ENCODE results near the gene SLC25A34.

SLC25A34 gene

DNA sequence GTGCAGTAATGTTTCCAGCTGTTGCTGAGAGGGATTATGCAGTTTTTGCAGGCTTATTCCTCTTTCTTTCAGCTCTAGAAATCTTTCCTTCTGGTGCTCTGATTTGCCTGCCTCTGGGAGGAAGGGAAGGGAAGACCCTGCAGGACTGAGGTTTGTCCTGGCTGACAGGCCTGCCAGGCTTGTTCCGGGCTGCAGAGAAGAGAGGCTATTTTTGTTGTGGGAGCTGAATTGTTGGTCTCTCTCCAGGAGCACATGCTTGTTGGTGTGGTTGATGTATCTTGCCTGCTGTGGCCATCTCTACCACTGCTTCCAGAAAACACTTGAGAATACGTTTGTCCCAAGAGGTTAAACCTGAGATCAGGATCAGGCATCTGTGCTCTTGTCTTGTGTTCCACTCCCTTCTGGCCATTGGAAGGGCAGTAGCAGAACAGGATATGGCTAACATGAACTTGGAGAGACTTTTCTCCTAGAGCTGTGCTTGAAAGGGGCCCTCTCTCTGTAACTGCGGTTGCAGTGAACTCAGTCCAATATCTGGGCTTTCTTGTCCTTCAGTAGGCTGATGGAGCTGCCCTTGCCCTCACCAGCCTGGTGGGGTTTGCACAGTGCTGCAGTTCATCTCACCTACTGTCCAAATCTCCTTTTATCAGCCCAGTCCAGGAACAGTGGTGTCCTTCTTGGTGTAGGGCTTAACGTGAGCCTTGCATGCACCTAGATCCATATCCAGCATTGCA, 21.5 kb upstream of the SLC25A34 start:
- DNase-seq: no peak

GRCh38 chr1:15717418-15718125, 18.5 kb upstream of the SLC25A34 start:
- no peak for DNase-seq

DNA sequence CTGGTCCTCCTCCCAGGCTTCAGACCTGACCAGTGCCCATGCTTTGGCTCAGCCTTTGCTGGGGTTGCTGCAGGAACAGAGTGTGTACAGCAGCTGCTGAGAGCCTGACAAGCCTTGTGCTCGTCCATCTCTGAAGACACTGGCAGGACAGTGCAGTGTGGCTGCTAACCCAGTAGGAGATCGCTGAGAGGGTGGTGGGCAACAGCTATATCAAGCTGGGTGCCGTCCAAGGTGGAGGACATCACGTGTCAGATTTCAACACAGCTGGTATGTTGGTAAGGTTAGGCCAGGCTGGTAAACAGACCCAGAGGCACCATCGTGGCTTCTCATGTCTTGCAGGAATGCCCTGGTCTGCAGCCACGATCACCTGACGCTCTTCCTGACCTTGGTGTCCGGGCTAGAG, 17.9 kb upstream of the SLC25A34 start:
- no peak for DNase-seq

- DNase-seq: no peak
Measured at GRCh38 chr1:15719381-15720120, 16.5 kb upstream of the SLC25A34 start.

DNA sequence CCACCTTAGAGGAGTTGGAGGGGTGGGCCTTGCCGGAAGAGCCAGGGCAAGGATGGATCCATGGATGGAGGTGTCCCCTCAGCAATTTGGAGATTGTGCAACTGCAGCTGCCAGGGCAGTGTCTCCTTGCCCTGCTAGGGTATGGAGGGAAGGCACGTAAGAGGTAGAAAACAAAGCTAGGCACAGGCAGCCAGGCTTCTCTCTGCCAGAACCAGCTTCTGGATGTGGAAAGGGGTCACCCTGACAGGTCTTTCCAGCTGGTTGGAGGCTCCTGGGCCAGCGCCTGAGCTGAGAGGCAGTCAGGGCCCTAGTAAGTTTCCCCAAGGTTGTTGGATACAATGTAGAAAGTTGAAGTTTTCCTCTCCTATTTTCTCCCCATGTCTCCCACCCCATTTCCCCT, 15.2 kb upstream of the SLC25A34 start:
- DNase-seq: no peak

GRCh38 chr1:15722411-15722810, 13.6 kb upstream of the SLC25A34 start:
- no peak for DNase-seq

GRCh38 chr1:15722836-15723532, 13.1 kb upstream of the SLC25A34 start:
- no peak for DNase-seq

DNA sequence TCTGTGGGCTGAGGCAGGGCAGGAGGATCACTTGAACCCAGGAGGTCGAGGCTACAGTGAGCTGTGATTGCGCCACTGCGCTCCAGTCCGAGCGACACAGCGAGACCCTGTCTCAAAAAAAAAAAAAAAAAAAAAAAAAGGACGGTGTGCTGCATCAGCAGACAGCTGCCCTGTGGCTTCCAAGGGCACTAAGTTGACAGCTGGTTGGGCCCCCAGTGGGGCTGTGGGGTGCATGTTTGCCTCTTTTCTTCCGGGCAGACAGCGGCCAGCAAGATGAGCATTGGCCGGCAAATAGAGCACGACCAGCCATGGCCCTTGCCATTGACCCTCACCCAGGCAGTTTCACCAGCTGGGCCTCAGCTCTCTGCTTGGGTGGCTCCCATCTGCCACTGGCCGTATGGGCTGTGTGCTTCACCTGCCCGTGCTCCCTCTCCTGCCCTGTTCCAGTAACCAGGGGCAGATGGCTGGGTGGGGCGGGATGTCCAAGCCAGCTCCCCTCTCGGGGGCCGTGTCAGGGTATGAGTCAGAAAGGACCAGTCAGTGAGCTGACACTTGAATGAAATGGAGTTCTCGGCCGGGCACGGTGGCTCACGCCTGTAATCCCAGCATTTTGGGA, 12.3 kb upstream of the SLC25A34 start:
- DNase-seq: no peak

- no peak for DNase-seq
Measured at GRCh38 chr1:15724949-15725880, 10.8 kb upstream of the SLC25A34 start.

- DNase-seq: no peak
Measured at GRCh38 chr1:15726508-15726907, 9.6 kb upstream of the SLC25A34 start.

DNA sequence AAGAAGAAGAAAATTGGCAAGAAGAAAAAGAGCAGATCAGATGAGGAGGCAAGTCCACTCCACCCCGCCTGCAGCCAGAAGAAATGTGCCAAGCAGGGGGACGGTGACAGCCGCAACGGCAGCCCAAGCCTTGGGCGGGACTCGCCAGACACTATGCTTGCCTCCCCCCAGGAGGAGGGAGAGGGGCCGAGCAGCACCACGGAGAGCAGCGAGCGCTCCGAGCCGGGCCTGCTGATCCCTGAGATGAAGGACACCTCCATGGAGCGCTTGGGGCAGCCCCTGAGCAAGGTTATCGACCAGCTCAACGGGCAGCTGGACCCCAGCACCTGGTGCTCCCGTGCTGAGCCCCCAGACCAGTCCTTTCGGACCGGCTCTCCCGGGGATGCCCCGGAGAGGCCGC, 9.0 kb upstream of the SLC25A34 start:
- DNase-seq: no peak

GRCh38 chr1:15727424-15727823, 8.6 kb upstream of the SLC25A34 start:
- DNase-seq: no peak

DNA sequence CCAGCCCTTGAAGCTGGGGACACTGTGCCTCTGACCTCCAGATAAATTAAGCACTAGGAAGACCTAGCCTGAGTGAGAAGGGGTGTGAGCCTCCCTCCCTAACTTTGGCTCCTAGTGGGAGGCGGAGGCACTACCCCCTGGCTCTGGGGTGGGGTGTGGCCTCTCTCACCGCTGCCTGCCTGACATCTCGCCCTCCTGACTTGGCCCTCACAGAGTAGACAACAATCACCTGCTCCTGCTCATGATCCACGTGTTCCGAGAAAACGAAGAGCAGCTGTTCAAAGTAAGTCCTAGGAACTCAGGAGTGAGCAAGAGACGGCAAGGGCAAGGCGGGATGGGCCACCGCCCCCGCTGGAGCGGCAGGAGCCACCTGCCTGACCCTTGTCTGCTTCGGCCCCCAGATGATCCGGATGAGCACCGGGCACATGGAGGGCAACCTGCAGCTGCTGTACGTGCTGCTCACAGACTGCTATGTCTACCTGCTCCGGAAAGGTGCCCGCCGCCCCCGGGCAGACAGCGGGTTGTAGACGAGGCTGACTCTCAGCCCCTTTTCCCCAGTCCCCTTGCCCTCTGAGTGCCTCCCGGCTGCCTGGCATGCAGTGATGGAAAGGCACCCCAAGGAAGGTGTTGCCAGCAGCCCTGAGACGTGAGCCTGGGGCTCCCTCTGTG, 8.1 kb upstream of the SLC25A34 start:
- no peak for DNase-seq

GRCh38 chr1:15728937-15729657, 7.0 kb upstream of the SLC25A34 start:
- DNase-seq: no peak

GRCh38 chr1:15730423-15730822, 5.6 kb upstream of the SLC25A34 start:
- no peak for DNase-seq

DNA sequence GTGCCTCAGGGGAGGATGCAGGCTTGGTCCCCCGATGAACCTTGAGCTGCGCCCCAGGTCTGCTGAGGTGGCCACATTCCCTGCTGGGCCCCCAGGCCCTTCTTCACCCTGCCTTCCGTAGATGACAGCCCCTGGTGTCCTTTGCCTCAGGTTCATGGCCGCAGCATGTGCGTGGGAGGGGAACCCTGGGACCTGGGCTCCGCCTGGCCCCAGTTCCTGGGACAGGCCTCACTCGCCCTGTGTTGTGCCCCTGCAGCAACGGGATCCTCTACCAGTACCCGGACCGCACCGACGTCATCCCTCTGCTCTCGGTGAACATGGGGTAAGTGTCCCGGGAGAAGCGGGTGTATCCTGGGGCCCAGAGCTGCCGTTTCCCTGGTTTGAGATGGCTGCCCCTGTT, 5.1 kb upstream of the SLC25A34 start:
- no peak for DNase-seq

- no peak for DNase-seq
Measured at GRCh38 chr1:15731735-15732685, 4.0 kb upstream of the SLC25A34 start.

DNA sequence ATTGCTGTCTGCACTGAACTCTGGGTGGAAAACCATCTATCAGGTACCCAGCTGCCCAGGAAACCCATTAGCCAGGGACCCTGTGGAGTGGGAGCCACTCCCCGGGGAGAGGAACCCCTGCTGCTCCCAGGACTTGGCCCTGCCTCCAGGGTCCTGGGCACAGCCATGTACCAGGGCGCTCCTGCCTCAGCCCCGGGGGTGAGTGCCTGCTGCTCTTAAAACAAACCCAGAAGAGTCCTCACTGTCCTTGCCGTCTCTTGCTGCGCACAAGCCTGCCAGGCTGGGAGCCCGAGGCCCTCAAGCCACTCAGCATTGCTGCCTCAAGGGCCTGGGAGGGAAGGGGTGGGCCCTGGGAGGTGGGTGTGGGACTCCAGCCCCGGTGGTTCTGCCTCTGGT, 3.4 kb upstream of the SLC25A34 start:
- no peak for DNase-seq

GRCh38 chr1:15733218-15733725, 2.8 kb upstream of the SLC25A34 start:
- no peak for DNase-seq
